GM12874 (cell line): ENCODE results near the gene CENPV.

Experiments
- CTCF ChIP-seq: IDR thresholded peaks from 2 replicates; pipeline ENCODE4 v1.5.1; 2011; ENCODE audit warnings: low read depth, mild to moderate bottlenecking, control low read depth, low read length, moderate library complexity; ENCODE audit not compliant: insufficient read depth

The CENPV gene

GRCh38 chr17:16349431-16349830, 3.8 kb downstream of the CENPV start:
- TF ChIP-seq CTCF, result no peak

GRCh38 chr17:16348586-16348985, 4.7 kb downstream of the CENPV start:
- no peak for TF ChIP-seq CTCF

- no peak for TF ChIP-seq CTCF
Observed at GRCh38 chr17:16346721-16347271, 6.5 kb downstream of the CENPV start.

- TF ChIP-seq CTCF, result no peak
Observed at GRCh38 chr17:16345565-16345964, 7.7 kb downstream of the CENPV start.

GRCh38 chr17:16343569-16343968, 9.7 kb downstream of the CENPV start:
- TF ChIP-seq CTCF, result no peak

- TF ChIP-seq CTCF, result no peak
Observed at GRCh38 chr17:16342979-16343378, 10.3 kb downstream of the CENPV start.

- TF ChIP-seq CTCF, result no peak
Observed at GRCh38 chr17:16339959-16340358, 13.3 kb downstream of the CENPV start.
